KMS-11 (cell line): Measurements from ENCODE around the gene SLC25A20.

Source experiments
- H2AFZ ChIP-seq: fragments of 200-600 bp; sonication (generic); 2 replicates; pipeline ENCODE4 v1.6.1; 2016; ENCODE audit warnings: antibody characterized with exemption, mixed run types, low read depth
- H3K27ac ChIP-seq: fragments of 200-600 bp; sonication (generic); 2 replicates; pipeline ENCODE4 v1.6.1; 2016; ENCODE audit warnings: mild to moderate bottlenecking, mixed run types
- H3K27me3 ChIP-seq: fragments of 200-600 bp; sonication (generic); 2 replicates; pipeline ENCODE4 v1.6.1; 2017; ENCODE audit warnings: mild to moderate bottlenecking, low read depth, mixed run types, moderate library complexity; ENCODE audit not compliant: insufficient read depth
- H3K36me3 ChIP-seq: fragments of 200-600 bp; sonication (generic); 2 replicates; pipeline ENCODE4 v1.6.1; 2017; ENCODE audit warnings: mild to moderate bottlenecking, mixed run types; ENCODE audit not compliant: insufficient read depth
- H3K4me1 ChIP-seq: fragments of 200-600 bp; sonication (generic); 2 replicates; pipeline ENCODE4 v1.6.1; 2016; ENCODE audit warnings: mild to moderate bottlenecking, low read depth, mixed run types; ENCODE audit not compliant: poor library complexity, severe bottlenecking
- H3K4me2 ChIP-seq: fragments of 200-600 bp; sonication (generic); 2 replicates; pipeline ENCODE4 v1.7.0; 2016; ENCODE audit warnings: mild to moderate bottlenecking, mixed run types
- H3K4me3 ChIP-seq: fragments of 200-600 bp; sonication (generic); IDR thresholded peaks from 2 replicates; pipeline ENCODE4 v1.6.1; 2017; ENCODE audit warnings: low read depth, low read length, mixed read lengths; ENCODE audit not compliant: insufficient read depth
- H3K79me2 ChIP-seq: fragments of 200-600 bp; sonication (generic); 2 replicates; pipeline ENCODE4 v1.6.1; 2016; ENCODE audit warnings: low read depth, mixed run types; ENCODE audit not compliant: insufficient read depth
- H3K9ac ChIP-seq: fragments of 200-600 bp; sonication (generic); 2 replicates; pipeline ENCODE4 v1.6.1; 2016; ENCODE audit warnings: mild to moderate bottlenecking, mixed run types
- H4K20me1 ChIP-seq: fragments of 200-600 bp; sonication (generic); 2 replicates; pipeline ENCODE4 v1.6.1; 2016; ENCODE audit warnings: mild to moderate bottlenecking, mixed run types; ENCODE audit not compliant: insufficient read depth
- TF ChIP-seq, protein P1 (sequence below): fragments of 200-600 bp; sonication (generic); conservative IDR thresholded peaks from 2 replicates; pipeline ENCODE4 v1.6.1; 2017; ENCODE audit warnings: low read depth, mild to moderate bottlenecking, antibody characterized with exemption, low read length, moderate library complexity, mixed read lengths

SLC25A20 gene

GRCh38 chr3:48891606-48892005 is 7.1 kb downstream of the SLC25A20 start:
- no peak overlapping the region for H3K27ac ChIP-seq
- H2AFZ ChIP-seq, result no peak overlapping the region
- no peak overlapping the region for H3K4me2 ChIP-seq
- no peaks in the 10 kb centered on the region; the same call in 1 of the 2 replicates for H3K36me3 ChIP-seq
- no peaks in the 10 kb centered on the region for H4K20me1 ChIP-seq
- no peaks in the 10 kb centered on the region for H3K27me3 ChIP-seq
- TF ChIP-seq, protein P1, sequence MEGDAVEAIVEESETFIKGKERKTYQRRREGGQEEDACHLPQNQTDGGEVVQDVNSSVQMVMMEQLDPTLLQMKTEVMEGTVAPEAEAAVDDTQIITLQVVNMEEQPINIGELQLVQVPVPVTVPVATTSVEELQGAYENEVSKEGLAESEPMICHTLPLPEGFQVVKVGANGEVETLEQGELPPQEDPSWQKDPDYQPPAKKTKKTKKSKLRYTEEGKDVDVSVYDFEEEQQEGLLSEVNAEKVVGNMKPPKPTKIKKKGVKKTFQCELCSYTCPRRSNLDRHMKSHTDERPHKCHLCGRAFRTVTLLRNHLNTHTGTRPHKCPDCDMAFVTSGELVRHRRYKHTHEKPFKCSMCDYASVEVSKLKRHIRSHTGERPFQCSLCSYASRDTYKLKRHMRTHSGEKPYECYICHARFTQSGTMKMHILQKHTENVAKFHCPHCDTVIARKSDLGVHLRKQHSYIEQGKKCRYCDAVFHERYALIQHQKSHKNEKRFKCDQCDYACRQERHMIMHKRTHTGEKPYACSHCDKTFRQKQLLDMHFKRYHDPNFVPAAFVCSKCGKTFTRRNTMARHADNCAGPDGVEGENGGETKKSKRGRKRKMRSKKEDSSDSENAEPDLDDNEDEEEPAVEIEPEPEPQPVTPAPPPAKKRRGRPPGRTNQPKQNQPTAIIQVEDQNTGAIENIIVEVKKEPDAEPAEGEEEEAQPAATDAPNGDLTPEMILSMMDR, result no peak
- H3K79me2 ChIP-seq, result no peaks in the 10 kb centered on the region
- H3K9ac ChIP-seq, result no peak overlapping the region
- peaks cover 21% of the 10 kb centered on the region for H3K4me1 ChIP-seq
- H3K4me3 ChIP-seq, result no peak overlapping the region

GRCh38 chr3:48885753-48886152 is 12.9 kb downstream of the SLC25A20 start:
- H3K4me2 ChIP-seq, result no peak overlapping the region
- no peaks in the 10 kb centered on the region for H3K27me3 ChIP-seq
- H3K4me1 ChIP-seq, result no peaks in the 10 kb centered on the region
- H3K27ac ChIP-seq, result no peak overlapping the region
- H3K4me3 ChIP-seq, result no peak overlapping the region
- H3K36me3 ChIP-seq, result no peaks in the 10 kb centered on the region
- H4K20me1 ChIP-seq, result no peaks in the 10 kb centered on the region
- no peaks in the 10 kb centered on the region for H3K79me2 ChIP-seq
- no peak overlapping the region for H2AFZ ChIP-seq
- TF ChIP-seq, protein P1, result no peak
- H3K9ac ChIP-seq, result no peak overlapping the region

- no peak overlapping the region for H3K27ac ChIP-seq
- H3K4me1 ChIP-seq, result no peaks in the 10 kb centered on the region
- no peaks in the 10 kb centered on the region for H3K36me3 ChIP-seq
- no peaks in the 10 kb centered on the region for H3K27me3 ChIP-seq
- H3K9ac ChIP-seq, result no peak overlapping the region
- no peak overlapping the region for H2AFZ ChIP-seq
- no peaks in the 10 kb centered on the region for H4K20me1 ChIP-seq
- no peak overlapping the region for H3K4me2 ChIP-seq
- H3K4me3 ChIP-seq, result no peak overlapping the region
- TF ChIP-seq, protein P1, result no peak
- H3K79me2 ChIP-seq, result no peaks in the 10 kb centered on the region
Measured at GRCh38 chr3:48881652-48882114, 17.0 kb downstream of the SLC25A20 start.

- H4K20me1 ChIP-seq, result no peaks in the 10 kb centered on the region
Measured at GRCh38 chr3:48881006-48881405, 17.7 kb downstream of the SLC25A20 start.

More at GRCh38 chr3:48881006-48881405, 17.7 kb downstream of the SLC25A20 start:
- TF ChIP-seq, protein P1, result no peak
- no peaks in the 10 kb centered on the region for H3K4me1 ChIP-seq
- H3K4me3 ChIP-seq, result no peak overlapping the region
- no peak overlapping the region for H2AFZ ChIP-seq
- no peak overlapping the region for H3K27ac ChIP-seq
- H3K27me3 ChIP-seq, result no peaks in the 10 kb centered on the region
- no peak overlapping the region for H3K4me2 ChIP-seq
- H3K36me3 ChIP-seq, result no peaks in the 10 kb centered on the region
- no peaks in the 10 kb centered on the region for H3K79me2 ChIP-seq
- no peak overlapping the region for H3K9ac ChIP-seq
